HG02938 (cell line): ENCODE data around the gene RALGAPA2.

ENCODE experiments used
- ATAC-seq: cut with Tn5 transposase; IDR thresholded peaks from one replicate; pipeline ENCODE4 v1.9.1; 2021; ENCODE audit warnings: mild to moderate bottlenecking, moderate library complexity; ENCODE audit not compliant: unreplicated experiment

The RALGAPA2 gene

GRCh38 chr20:20501128-20501527 lies 211.3 kb downstream of the RALGAPA2 start:
- ATAC-seq = no peak

- no peak for ATAC-seq
Measured at GRCh38 chr20:20500312-20500711, 212.1 kb downstream of the RALGAPA2 start.

GRCh38 chr20:20499439-20499838 lies 213.0 kb downstream of the RALGAPA2 start:
- ATAC-seq = no peak

- ATAC-seq = no peak
Measured at GRCh38 chr20:20498076-20498861, 214.2 kb downstream of the RALGAPA2 start.

GRCh38 chr20:20497242-20497978 lies 215.0 kb downstream of the RALGAPA2 start:
- no peak for ATAC-seq

GRCh38 chr20:20495729-20496503 lies 216.5 kb downstream of the RALGAPA2 start:
- no peak for ATAC-seq

GRCh38 chr20:20493701-20494100 lies 218.7 kb downstream of the RALGAPA2 start:
- ATAC-seq = no peak

GRCh38 chr20:20492521-20493332 lies 219.7 kb downstream of the RALGAPA2 start:
- ATAC-seq = no peak

GRCh38 chr20:20491784-20492264 lies 220.6 kb downstream of the RALGAPA2 start:
- ATAC-seq = no peak

GRCh38 chr20:20491110-20491783 lies 221.2 kb downstream of the RALGAPA2 start:
- ATAC-seq = no peak

- no peak for ATAC-seq
Measured at GRCh38 chr20:20490673-20491072, 221.8 kb downstream of the RALGAPA2 start.

GRCh38 chr20:20489648-20490341 lies 222.6 kb downstream of the RALGAPA2 start:
- ATAC-seq = peak; percentile 46

- peak; percentile 94 for ATAC-seq
Measured at GRCh38 chr20:20489054-20489453, 223.4 kb downstream of the RALGAPA2 start.

- no peak for ATAC-seq
Measured at GRCh38 chr20:20488388-20488787, 224.1 kb downstream of the RALGAPA2 start.

- ATAC-seq = no peak
Measured at GRCh38 chr20:20487811-20488210, 224.6 kb downstream of the RALGAPA2 start.

- no peak for ATAC-seq
Measured at GRCh38 chr20:20483328-20483727, 229.1 kb downstream of the RALGAPA2 start.

- no peak for ATAC-seq
Measured at GRCh38 chr20:20482453-20482852, 230.0 kb downstream of the RALGAPA2 start.

GRCh38 chr20:20480689-20481088 lies 231.8 kb downstream of the RALGAPA2 start:
- ATAC-seq = no peak

- no peak for ATAC-seq
Measured at GRCh38 chr20:20480126-20480525, 232.3 kb downstream of the RALGAPA2 start.
